Activated B cell treated with CpG ODN at 0.5 μM for 24 hours (primary cell): ENCODE measurements around the gene AGK. TPM values are rescaled to one million over a fixed set of nuclear protein-coding genes. Genes with fewer than 3 reads are reported as not detected.

ENCODE experiments used
- ATAC-seq: fragments of 200-7000 bp; cut with Tn5 transposase; one replicate; pipeline ENCODE4 v1.10.0; 2021; ENCODE audit warnings: low read depth, mild to moderate bottlenecking, moderate library complexity
- CTCF ChIA-PET: fragments of 350-600 bp; sonication (Branson Sonifier 250); formaldehyde crosslinking; loops from one replicate; lab custom pipeline; 2021; ENCODE audit warnings: antibody characterized with exemption; lab: Charles Lee
- POLR2A ChIA-PET: fragments of 350-600 bp; sonication (Branson Sonifier 250); formaldehyde crosslinking; loops from one replicate; lab custom pipeline; 2021; ENCODE audit warnings: antibody characterized with exemption; lab: Charles Lee
- DNase-seq: peaks from one replicate; pipeline ENCODE4 v3.0.0; 2022
- H3K27ac Mint-ChIP-seq: one replicate; pipeline ENCODE4 v1.8.0; 2020; ENCODE audit warnings: mixed read lengths
- H3K27me3 Mint-ChIP-seq: one replicate; pipeline ENCODE4 v1.8.0; 2021; ENCODE audit warnings: mixed read lengths
- H3K36me3 Mint-ChIP-seq: one replicate; pipeline ENCODE4 v1.8.0; 2021; ENCODE audit warnings: low read depth, mixed read lengths
- H3K4me1 Mint-ChIP-seq: one replicate; pipeline ENCODE4 v1.8.0; 2021; ENCODE audit warnings: mixed read lengths
- H3K4me3 Mint-ChIP-seq: one replicate; pipeline ENCODE4 v1.8.0; 2020; ENCODE audit warnings: mild to moderate bottlenecking, mixed read lengths
- H3K9me3 Mint-ChIP-seq: one replicate; pipeline ENCODE4 v1.8.0; 2020; ENCODE audit warnings: mixed read lengths
- intact Hi-C: fragments of 100-400 bp; cut with micrococcal nuclease; formaldehyde crosslinking; loops from one replicate; pipeline ENCODE4 v1.15.1; 2024
- total RNA-seq: library from RNA; stranded (reverse); gene quantifications from 2 replicates; pipeline ENCODE4 v1.2.3, GENCODE V29; 2022
- TF ChIP-seq, protein P1 (sequence below): fragments of 200-600 bp; IDR thresholded peaks from one replicate; pipeline ENCODE4 v1.8.0; 2022; ENCODE audit warnings: antibody characterized with exemption, mild to moderate bottlenecking

The AGK gene
- total RNA-seq, 1 donor from 2014 or later = 39.3 TPM

DNA sequence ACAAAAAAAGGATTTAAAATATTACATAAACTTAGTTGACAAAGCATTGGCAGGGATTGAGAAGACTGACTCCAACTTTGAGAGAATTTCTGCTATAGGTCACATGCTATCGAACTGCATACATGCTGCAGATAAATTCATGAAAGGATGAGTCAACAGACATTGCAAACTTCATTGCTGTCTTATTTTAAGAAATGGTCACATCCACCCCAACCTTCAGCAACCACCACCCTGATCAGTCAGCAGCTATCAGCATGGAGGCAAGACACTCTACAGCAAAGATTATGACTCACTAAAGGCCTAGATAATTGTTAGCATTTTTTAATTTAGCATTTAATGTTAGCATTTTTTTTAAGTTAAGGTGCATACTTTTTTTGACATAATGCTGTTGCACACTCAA is 73.6 kb downstream of the AGK start:
- Mint-ChIP-seq H3K27me3 (no peaks in the 10 kb centered on the region), H3K27ac (no peak overlapping the region), H3K4me1 (no peaks in the 10 kb centered on the region), H3K4me3 (no peak overlapping the region), H3K36me3 (peaks cover 46% of the 10 kb centered on the region), H3K9me3 (no peaks in the 10 kb centered on the region)
- ChIA-PET CTCF (no interaction called here), POLR2A (no interaction called here)
- intact Hi-C loops = no loop called here
- TF ChIP-seq, protein P1, sequence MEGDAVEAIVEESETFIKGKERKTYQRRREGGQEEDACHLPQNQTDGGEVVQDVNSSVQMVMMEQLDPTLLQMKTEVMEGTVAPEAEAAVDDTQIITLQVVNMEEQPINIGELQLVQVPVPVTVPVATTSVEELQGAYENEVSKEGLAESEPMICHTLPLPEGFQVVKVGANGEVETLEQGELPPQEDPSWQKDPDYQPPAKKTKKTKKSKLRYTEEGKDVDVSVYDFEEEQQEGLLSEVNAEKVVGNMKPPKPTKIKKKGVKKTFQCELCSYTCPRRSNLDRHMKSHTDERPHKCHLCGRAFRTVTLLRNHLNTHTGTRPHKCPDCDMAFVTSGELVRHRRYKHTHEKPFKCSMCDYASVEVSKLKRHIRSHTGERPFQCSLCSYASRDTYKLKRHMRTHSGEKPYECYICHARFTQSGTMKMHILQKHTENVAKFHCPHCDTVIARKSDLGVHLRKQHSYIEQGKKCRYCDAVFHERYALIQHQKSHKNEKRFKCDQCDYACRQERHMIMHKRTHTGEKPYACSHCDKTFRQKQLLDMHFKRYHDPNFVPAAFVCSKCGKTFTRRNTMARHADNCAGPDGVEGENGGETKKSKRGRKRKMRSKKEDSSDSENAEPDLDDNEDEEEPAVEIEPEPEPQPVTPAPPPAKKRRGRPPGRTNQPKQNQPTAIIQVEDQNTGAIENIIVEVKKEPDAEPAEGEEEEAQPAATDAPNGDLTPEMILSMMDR = no peak
- DNase-seq (no peak), ATAC-seq (no peak)

DNA sequence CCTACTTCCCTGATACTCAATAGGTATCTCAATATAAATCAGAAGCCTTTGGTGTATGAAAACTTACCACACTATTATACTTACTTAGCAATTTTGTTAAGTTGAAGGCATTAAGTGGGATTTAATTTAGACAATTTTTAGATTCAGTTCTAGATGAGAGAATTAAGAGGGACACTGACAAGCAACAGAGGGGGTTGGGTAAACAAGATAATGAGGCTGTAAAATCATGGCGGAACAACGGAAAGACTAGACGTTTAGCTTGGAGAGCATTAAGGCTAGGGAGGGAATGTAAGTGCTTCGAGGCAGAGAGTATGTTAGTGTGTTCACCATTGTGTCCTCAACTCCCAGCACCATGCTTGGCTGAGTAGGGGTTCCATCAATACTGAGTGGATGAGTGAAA is 79.4 kb downstream of the AGK start:
- CTCF ChIA-PET = no interaction called here
- no peaks in the 10 kb centered on the region for H3K27me3 Mint-ChIP-seq
- H3K9me3 Mint-ChIP-seq = no peaks in the 10 kb centered on the region
- DNase-seq = no peak
- TF ChIP-seq, protein P1 = no peak
- POLR2A ChIA-PET = no interaction called here
- ATAC-seq = no peak
- no peaks in the 10 kb centered on the region for H3K4me1 Mint-ChIP-seq
- intact Hi-C loops = no loop called here
- H3K4me3 Mint-ChIP-seq = no peak overlapping the region
- peaks cover 30% of the 10 kb centered on the region for H3K36me3 Mint-ChIP-seq
- no peak overlapping the region for H3K27ac Mint-ChIP-seq

DNA sequence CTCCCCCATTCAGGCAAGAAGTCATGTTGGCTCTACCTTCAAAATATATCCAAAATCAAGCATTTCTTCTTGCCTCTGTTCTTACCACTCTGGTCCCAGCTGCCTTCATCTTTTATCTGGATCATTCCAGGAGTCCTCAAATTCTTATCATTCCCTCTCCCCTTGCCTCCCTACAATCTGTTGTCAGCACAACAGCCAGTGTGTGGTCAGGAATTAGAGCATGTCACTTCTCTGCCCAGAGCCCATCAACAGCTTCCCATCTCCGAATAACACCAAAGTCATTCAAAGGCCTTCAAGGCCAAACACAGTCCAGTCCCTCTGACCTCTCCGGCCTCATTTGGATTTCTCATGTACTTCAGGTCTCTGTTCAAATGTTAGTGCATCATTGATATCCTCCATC is 80.3 kb downstream of the AGK start:
- H3K27ac Mint-ChIP-seq = no peak overlapping the region
- ATAC-seq (no peak), DNase-seq (no peak)
- TF ChIP-seq, protein P1 = no peak
- H3K27me3 Mint-ChIP-seq = no peaks in the 10 kb centered on the region
- H3K36me3 Mint-ChIP-seq = peaks cover 37% of the 10 kb centered on the region
- ChIA-PET CTCF (no interaction called here), POLR2A (no interaction called here)
- H3K9me3 Mint-ChIP-seq = no peaks in the 10 kb centered on the region
- intact Hi-C loops = no loop called here
- H3K4me3 Mint-ChIP-seq = no peak overlapping the region
- H3K4me1 Mint-ChIP-seq = no peaks in the 10 kb centered on the region

DNA sequence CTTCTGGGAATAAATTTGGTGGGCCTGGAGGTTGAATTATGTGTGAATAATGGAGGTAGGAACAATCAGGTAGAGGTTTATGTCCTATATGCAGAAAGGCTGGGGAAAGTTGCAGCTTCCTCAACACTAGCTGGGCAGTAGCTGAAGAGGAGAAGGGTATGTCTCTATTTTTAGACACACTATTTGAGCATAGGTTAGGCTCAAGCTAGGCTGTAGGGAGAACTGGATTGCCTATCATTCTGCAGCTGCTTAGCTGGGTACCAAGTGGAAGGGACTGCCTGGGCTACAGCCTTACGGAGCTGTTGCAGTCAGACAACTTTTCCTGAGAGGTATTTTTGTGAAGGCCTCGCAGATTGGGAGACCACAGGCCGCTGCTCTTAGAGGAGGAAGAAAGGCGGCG is 82.9 kb downstream of the AGK start:
- Mint-ChIP-seq H3K4me3 (no peak overlapping the region), H3K27ac (no peak overlapping the region), H3K9me3 (no peaks in the 10 kb centered on the region), H3K27me3 (no peaks in the 10 kb centered on the region), H3K4me1 (no peaks in the 10 kb centered on the region), H3K36me3 (peaks cover 33% of the 10 kb centered on the region)
- TF ChIP-seq, protein P1 = no peak
- DNase-seq = no peak
- POLR2A ChIA-PET = interaction anchor here (0.7 kb wide), 1 partner anchor 16 kb away, joined by 5 read pairs; no protein-coding TSS in a partner anchor
- CTCF ChIA-PET = no interaction called here
- intact Hi-C loops = no loop called here
- ATAC-seq = no peak

DNA sequence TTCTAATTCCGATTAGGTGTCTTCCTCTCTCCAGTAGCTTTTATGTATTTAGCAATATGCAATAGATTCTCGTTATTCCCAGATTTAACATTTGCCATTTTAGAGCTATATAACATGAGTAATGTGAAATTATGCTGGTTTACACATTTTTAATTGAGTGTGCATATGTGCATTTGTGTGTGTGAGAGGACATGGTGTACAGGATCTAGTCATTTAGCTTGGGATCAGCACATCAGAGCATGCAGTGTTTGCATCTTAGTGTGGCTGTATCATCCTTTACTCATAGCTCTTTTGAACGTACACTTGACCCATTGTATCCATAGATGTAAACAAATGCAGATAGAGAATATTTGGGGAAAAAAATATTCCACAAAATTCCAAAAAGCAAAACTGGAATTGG is 84.8 kb downstream of the AGK start:
- Mint-ChIP-seq H3K27ac (no peak overlapping the region), H3K9me3 (no peaks in the 10 kb centered on the region), H3K36me3 (peaks cover 42% of the 10 kb centered on the region), H3K4me1 (no peaks in the 10 kb centered on the region), H3K27me3 (no peaks in the 10 kb centered on the region), H3K4me3 (no peak overlapping the region)
- ChIA-PET CTCF (interaction anchor here (0.5 kb wide), 1 partner anchor 103 kb away, joined by 3 read pairs; no protein-coding TSS in a partner anchor), POLR2A (no interaction called here)
- intact Hi-C loops = no loop called here
- DNase-seq = no peak
- ATAC-seq = no peak
- TF ChIP-seq, protein P1 = no peak
